Mucosa of rectum (tissue), 2 donors: ENCODE data around the gene FBXO45.

Experiments used
- H3K27ac ChIP-seq, 2 donors: one replicate each; pipeline ENCODE4 v1.7.0; 2013; ENCODE audit warnings: inconsistent platforms in 2 of 2, low read depth in 2 of 2, low read length in 2 of 2
- H3K27me3 ChIP-seq, 2 donors: one replicate each; pipeline ENCODE4 v1.7.0; 2013; ENCODE audit warnings: low read length in 2 of 2; ENCODE audit not compliant: control insufficient read depth in 2 of 2, insufficient read depth in 2 of 2
- H3K36me3 ChIP-seq, 2 donors: one replicate each; pipeline ENCODE4 v1.7.0; 2013; ENCODE audit warnings: low read length in 2 of 2; ENCODE audit not compliant: control insufficient read depth in 2 of 2, insufficient read depth in 2 of 2
- H3K4me1 ChIP-seq, 2 donors: one replicate each; pipeline ENCODE4 v1.7.0; 2013; ENCODE audit warnings: low read length in 2 of 2, mild to moderate bottlenecking in 1 of 2; ENCODE audit not compliant: control insufficient read depth in 2 of 2, insufficient read depth in 2 of 2
- H3K4me3 ChIP-seq, 2 donors: one replicate each; pipeline ENCODE4 v1.7.0; 2013; ENCODE audit warnings: low read length in 2 of 2
- H3K9ac ChIP-seq, 2 donors: one replicate each; pipeline ENCODE4 v1.7.0; 2013; ENCODE audit warnings: low read length in 2 of 2, low read depth in 1 of 2, mild to moderate bottlenecking in 1 of 2
- H3K9me3 ChIP-seq, 2 donors: one replicate each; pipeline ENCODE4 v1.7.0; 2013; ENCODE audit warnings: low read length in 2 of 2; ENCODE audit not compliant: control insufficient read depth in 2 of 2
- donor health status: healthy.
- donor health status: Normal muscosa, but diverticular disease.

FBXO45 gene

GRCh38 chr3:196624907-196625306 lies 56.4 kb downstream of the FBXO45 start:
- H3K27ac ChIP-seq, result peak overlapping the region; percentile 2 to 77

GRCh38 chr3:196625331-196625730 lies 56.9 kb downstream of the FBXO45 start:
- H3K27me3 ChIP-seq, result no peaks in the 10 kb centered on the region
- no peaks in the 10 kb centered on the region for H3K4me1 ChIP-seq
- no peak overlapping the region for H3K4me3 ChIP-seq
- H3K27ac ChIP-seq, result peak overlapping the region in 1 of 2 donors; percentile 15
- no peak overlapping the region for H3K9ac ChIP-seq
- no peaks in the 10 kb centered on the region for H3K9me3 ChIP-seq
- H3K36me3 ChIP-seq, result no peaks in the 10 kb centered on the region

More at GRCh38 chr3:196624907-196625306, 56.4 kb downstream of the FBXO45 start:
- H3K4me1 ChIP-seq, result no peaks in the 10 kb centered on the region
- no peak overlapping the region for H3K9ac ChIP-seq
- H3K36me3 ChIP-seq, result no peaks in the 10 kb centered on the region
- H3K27me3 ChIP-seq, result no peaks in the 10 kb centered on the region
- no peaks in the 10 kb centered on the region for H3K9me3 ChIP-seq
- H3K4me3 ChIP-seq, result peak overlapping the region in 1 of 2 donors; percentile 39

GRCh38 chr3:196627918-196628231 lies 59.4 kb downstream of the FBXO45 start:
- Histone ChIP-seq H3K4me3 (no peak overlapping the region), H3K9me3 (no peaks in the 10 kb centered on the region), H3K9ac (no peak overlapping the region), H3K4me1 (peaks cover 7 to 10% of the 10 kb centered on the region in 2 donors), H3K27me3 (no peaks in the 10 kb centered on the region), H3K36me3 (no peaks in the 10 kb centered on the region), H3K27ac (no peak overlapping the region)

GRCh38 chr3:196629228-196629627 lies 60.8 kb downstream of the FBXO45 start:
- Histone ChIP-seq H3K9me3 (no peaks in the 10 kb centered on the region), H3K9ac (no peak overlapping the region), H3K36me3 (no peaks in the 10 kb centered on the region), H3K27me3 (no peaks in the 10 kb centered on the region), H3K4me1 (peaks cover 10% of the 10 kb centered on the region in 2 donors), H3K27ac (no peak overlapping the region), H3K4me3 (no peak overlapping the region)

GRCh38 chr3:196631682-196632045 lies 63.2 kb downstream of the FBXO45 start:
- peak overlapping the region; percentile 87 to 91 for H3K4me3 ChIP-seq
- no peaks in the 10 kb centered on the region for H3K9me3 ChIP-seq
- H3K4me1 ChIP-seq, result peaks cover 10% of the 10 kb centered on the region in 2 donors
- H3K27me3 ChIP-seq, result no peaks in the 10 kb centered on the region
- peak overlapping the region; percentile 80 to 94 for H3K27ac ChIP-seq
- H3K9ac ChIP-seq, result peak overlapping the region; percentile 83 to 92
- H3K36me3 ChIP-seq, result no peaks in the 10 kb centered on the region

- H3K36me3 ChIP-seq, result no peaks in the 10 kb centered on the region
- H3K9me3 ChIP-seq, result no peaks in the 10 kb centered on the region
- peak overlapping the region; percentile 80 to 94 for H3K27ac ChIP-seq
- peak overlapping the region; percentile 83 to 92 for H3K9ac ChIP-seq
- H3K27me3 ChIP-seq, result no peaks in the 10 kb centered on the region
- peaks cover 10% of the 10 kb centered on the region in 2 donors for H3K4me1 ChIP-seq
- peak overlapping the region; percentile 87 to 91 for H3K4me3 ChIP-seq
Observed at GRCh38 chr3:196632046-196632751, 63.7 kb downstream of the FBXO45 start.

GRCh38 chr3:196633555-196634151 lies 65.2 kb downstream of the FBXO45 start:
- H3K9ac ChIP-seq, result peak overlapping the region in 1 of 2 donors; percentile 26
- peaks cover 0 to 2% of the 10 kb centered on the region in 2 donors for H3K27me3 ChIP-seq
- H3K36me3 ChIP-seq, result no peaks in the 10 kb centered on the region
- H3K4me3 ChIP-seq, result no peak overlapping the region
- H3K9me3 ChIP-seq, result no peaks in the 10 kb centered on the region
- H3K4me1 ChIP-seq, result peaks cover 10% of the 10 kb centered on the region in 2 donors
- H3K27ac ChIP-seq, result peak overlapping the region; percentile 26 to 94

GRCh38 chr3:196634224-196634623 lies 65.8 kb downstream of the FBXO45 start:
- H3K27ac ChIP-seq, result no peak overlapping the region
- no peak overlapping the region for H3K4me3 ChIP-seq
- H3K9me3 ChIP-seq, result no peaks in the 10 kb centered on the region
- H3K36me3 ChIP-seq, result no peaks in the 10 kb centered on the region
- H3K27me3 ChIP-seq, result peaks cover 2 to 4% of the 10 kb centered on the region in 2 donors
- H3K4me1 ChIP-seq, result peaks cover 10 to 12% of the 10 kb centered on the region in 2 donors
- no peak overlapping the region for H3K9ac ChIP-seq

GRCh38 chr3:196634829-196635228 lies 66.4 kb downstream of the FBXO45 start:
- Histone ChIP-seq H3K36me3 (no peaks in the 10 kb centered on the region), H3K4me3 (no peak overlapping the region), H3K9ac (no peak overlapping the region), H3K27me3 (peaks cover 2 to 5% of the 10 kb centered on the region in 2 donors), H3K27ac (no peak overlapping the region), H3K9me3 (no peaks in the 10 kb centered on the region), H3K4me1 (peaks cover 10 to 13% of the 10 kb centered on the region in 2 donors)

- H3K27ac ChIP-seq, result no peak overlapping the region
- no peaks in the 10 kb centered on the region for H3K9me3 ChIP-seq
- H3K27me3 ChIP-seq, result peaks cover 4 to 13% of the 10 kb centered on the region in 2 donors
- H3K4me3 ChIP-seq, result no peak overlapping the region
- no peaks in the 10 kb centered on the region for H3K36me3 ChIP-seq
- no peak overlapping the region for H3K9ac ChIP-seq
- H3K4me1 ChIP-seq, result peaks cover 8 to 10% of the 10 kb centered on the region in 2 donors
Observed at GRCh38 chr3:196636369-196637349, 68.2 kb downstream of the FBXO45 start.
